Measurements from ENCODE around the gene LYSET.

- TF ChIP-seq POLR2AphosphoS5 (IDR thresholded peaks at IDR 0.05; ENCODE audit: borderline replicate concordance, low read depth, low read length) (no peak), EZH2 (IDR thresholded peaks at IDR 0.05) (no peak)
Observed at GRCh38 chr14:93200553-93200952, 15.4 kb downstream of the LYSET start.

Data from SK-N-MC (cell line).